ENCODE results near the gene ERICH3.

- TF ChIP-seq, protein P1, sequence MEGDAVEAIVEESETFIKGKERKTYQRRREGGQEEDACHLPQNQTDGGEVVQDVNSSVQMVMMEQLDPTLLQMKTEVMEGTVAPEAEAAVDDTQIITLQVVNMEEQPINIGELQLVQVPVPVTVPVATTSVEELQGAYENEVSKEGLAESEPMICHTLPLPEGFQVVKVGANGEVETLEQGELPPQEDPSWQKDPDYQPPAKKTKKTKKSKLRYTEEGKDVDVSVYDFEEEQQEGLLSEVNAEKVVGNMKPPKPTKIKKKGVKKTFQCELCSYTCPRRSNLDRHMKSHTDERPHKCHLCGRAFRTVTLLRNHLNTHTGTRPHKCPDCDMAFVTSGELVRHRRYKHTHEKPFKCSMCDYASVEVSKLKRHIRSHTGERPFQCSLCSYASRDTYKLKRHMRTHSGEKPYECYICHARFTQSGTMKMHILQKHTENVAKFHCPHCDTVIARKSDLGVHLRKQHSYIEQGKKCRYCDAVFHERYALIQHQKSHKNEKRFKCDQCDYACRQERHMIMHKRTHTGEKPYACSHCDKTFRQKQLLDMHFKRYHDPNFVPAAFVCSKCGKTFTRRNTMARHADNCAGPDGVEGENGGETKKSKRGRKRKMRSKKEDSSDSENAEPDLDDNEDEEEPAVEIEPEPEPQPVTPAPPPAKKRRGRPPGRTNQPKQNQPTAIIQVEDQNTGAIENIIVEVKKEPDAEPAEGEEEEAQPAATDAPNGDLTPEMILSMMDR (IDR thresholded peaks at IDR 0.05), result no peak
- no peak for TF ChIP-seq POLR2A (IDR thresholded peaks at IDR 0.05)
Observed at GRCh38 chr1:74637296-74637695, 36.3 kb downstream of the ERICH3 start.

Data from heart left ventricle (tissue), 13 donors.